Vagina (tissue), 2 donors: Measurements from ENCODE around the gene JAK1. TPM values are rescaled to one million over a fixed set of nuclear protein-coding genes. Genes with fewer than 3 reads are reported as not detected.

Experiments
- DNase-seq, 2 donors: peaks; one replicate each; pipeline ENCODE4 v3.0.0-alpha.2; 2017; ENCODE audit errors: extremely low spot score in 2 of 2
- H3K27ac ChIP-seq: fragments of 200-600 bp; sonication (generic); one replicate; pipeline ENCODE4 v1.5.1; 2019
- H3K27me3 ChIP-seq: fragments of 200-600 bp; sonication (generic); one replicate; pipeline ENCODE4 v1.5.1; 2019
- H3K36me3 ChIP-seq, 2 donors: fragments of 200-600 bp; sonication (generic); one replicate each; pipeline ENCODE4 v1.5.1; 2017 to 2019
- H3K4me1 ChIP-seq: fragments of 200-600 bp; sonication (generic); one replicate; pipeline ENCODE4 v1.5.1; 2019
- H3K4me3 ChIP-seq, 2 donors: fragments of 200-600 bp; sonication (generic); 1 replicate in 1 of 2; 2 replicates in 1 of 2; pipeline ENCODE4 v1.5.1; 2016 to 2019
- H3K9me3 ChIP-seq: fragments of 200-600 bp; sonication (generic); one replicate; pipeline ENCODE4 v1.5.1; 2019
- CTCF ChIP-seq, 3 experiments: fragments of 450-650 bp in 2 of 3; fragments of 200-600 bp in 1 of 3; sonication (generic) in 1 of 3; IDR thresholded peaks; one replicate each; pipeline ENCODE4 v1.5.1; 2017 to 2019; ENCODE audit warnings: antibody characterized with exemption in 3 of 3, mild to moderate bottlenecking in 2 of 3, moderate library complexity in 2 of 3
- POLR2A ChIP-seq, 2 donors: fragments of 450-650 bp; IDR thresholded peaks; one replicate each; pipeline ENCODE4 v1.6.1; 2017; ENCODE audit warnings: antibody characterized with exemption in 2 of 2, mild to moderate bottlenecking in 2 of 2, moderate library complexity in 2 of 2
- POLR2AphosphoS5 ChIP-seq, 2 donors: sonication (generic); formaldehyde crosslinking; IDR thresholded peaks; one replicate each; pipeline ENCODE4 v1.9.0; 2017; ENCODE audit warnings: antibody characterized with exemption in 2 of 2, mild to moderate bottlenecking in 2 of 2, low read depth in 1 of 2; ENCODE audit not compliant: insufficient read depth in 1 of 2
- intact Hi-C: fragments of 100-400 bp; cut with DNase I; formaldehyde crosslinking; loops from one replicate; pipeline ENCODE4 v1.15.1; 2023
- total RNA-seq: library from RNA; depleted of rRNA; stranded (reverse); fragments of >200 nt; gene quantifications from one replicate; pipeline ENCODE4 v1.2.3, GENCODE V29; 2016

JAK1 gene
- total RNA-seq, 1 donor from 2014 or later = 93.3 TPM

GRCh38 chr1:64963466-64963865 is 2.9 kb downstream of the JAK1 start:
- intact Hi-C loops = no loop called here
- TF ChIP-seq POLR2A (IDR thresholded peaks at IDR 0.05) = no peak
- TF ChIP-seq POLR2AphosphoS5 (IDR thresholded peaks at IDR 0.05; ENCODE audit: insufficient read depth in 1 of 2, low read depth in 1 of 2) = no peak
- TF ChIP-seq CTCF (IDR thresholded peaks at IDR 0.05) = no peak
- H3K9me3 ChIP-seq = no peaks in the 10 kb centered on the region
- no peaks in the 10 kb centered on the region for H3K27me3 ChIP-seq
- H3K4me1 ChIP-seq = peaks cover 67% of the 10 kb centered on the region
- H3K27ac ChIP-seq = no peak overlapping the region
- H3K36me3 ChIP-seq = no peaks in the 10 kb centered on the region
- no peak overlapping the region for H3K4me3 ChIP-seq
- DNase-seq = no peak

GRCh38 chr1:64962441-64962840 is 3.9 kb downstream of the JAK1 start:
- Histone ChIP-seq H3K9me3 (no peaks in the 10 kb centered on the region), H3K4me3 (no peak overlapping the region), H3K27me3 (no peaks in the 10 kb centered on the region), H3K27ac (no peak overlapping the region), H3K36me3 (no peaks in the 10 kb centered on the region), H3K4me1 (peaks cover 76% of the 10 kb centered on the region)
- intact Hi-C loops = no loop called here
- no peak for DNase-seq
- TF ChIP-seq POLR2A (IDR thresholded peaks at IDR 0.05) (no peak), CTCF (IDR thresholded peaks at IDR 0.05) (no peak), POLR2AphosphoS5 (IDR thresholded peaks at IDR 0.05; ENCODE audit: insufficient read depth in 1 of 2, low read depth in 1 of 2) (no peak)

GRCh38 chr1:64961923-64962322 is 4.4 kb downstream of the JAK1 start:
- TF ChIP-seq POLR2A (IDR thresholded peaks at IDR 0.05) (no peak), POLR2AphosphoS5 (IDR thresholded peaks at IDR 0.05; ENCODE audit: insufficient read depth in 1 of 2, low read depth in 1 of 2) (no peak), CTCF (IDR thresholded peaks at IDR 0.05) (no peak)
- H3K27me3 ChIP-seq = no peaks in the 10 kb centered on the region
- intact Hi-C loops = no loop called here
- DNase-seq = no peak
- no peaks in the 10 kb centered on the region for H3K9me3 ChIP-seq
- no peak overlapping the region for H3K27ac ChIP-seq
- peaks cover 76% of the 10 kb centered on the region for H3K4me1 ChIP-seq
- no peaks in the 10 kb centered on the region for H3K36me3 ChIP-seq
- H3K4me3 ChIP-seq = no peak overlapping the region

- no peak overlapping the region for H3K27ac ChIP-seq
- H3K4me1 ChIP-seq = peaks cover 85% of the 10 kb centered on the region
- H3K27me3 ChIP-seq = no peaks in the 10 kb centered on the region
- no peak for TF ChIP-seq POLR2AphosphoS5 (IDR thresholded peaks at IDR 0.05; ENCODE audit: insufficient read depth in 1 of 2, low read depth in 1 of 2)
- TF ChIP-seq CTCF (IDR thresholded peaks at IDR 0.05) = no peak
- no peak for TF ChIP-seq POLR2A (IDR thresholded peaks at IDR 0.05)
- no peaks in the 10 kb centered on the region for H3K9me3 ChIP-seq
- intact Hi-C loops = no loop called here
- no peak overlapping the region for H3K4me3 ChIP-seq
- no peak for DNase-seq
- no peaks in the 10 kb centered on the region for H3K36me3 ChIP-seq
These were observed 5.6 kb downstream of the JAK1 start for GRCh38 chr1:64960731-64961130.

GRCh38 chr1:64959986-64960385 is 6.4 kb downstream of the JAK1 start:
- no peak for TF ChIP-seq POLR2AphosphoS5 (IDR thresholded peaks at IDR 0.05; ENCODE audit: insufficient read depth in 1 of 2, low read depth in 1 of 2)
- no peak for TF ChIP-seq CTCF (IDR thresholded peaks at IDR 0.05)
- no peak for TF ChIP-seq POLR2A (IDR thresholded peaks at IDR 0.05)
- Histone ChIP-seq H3K9me3 (no peaks in the 10 kb centered on the region), H3K27ac (no peak overlapping the region), H3K36me3 (no peaks in the 10 kb centered on the region), H3K4me1 (peaks cover 90% of the 10 kb centered on the region), H3K4me3 (no peak overlapping the region), H3K27me3 (no peaks in the 10 kb centered on the region)
- DNase-seq = no peak
- intact Hi-C loops = no loop called here
